ENCODE results near the gene USP34. TPM values are rescaled to one million over a fixed set of nuclear protein-coding genes. Genes with fewer than 3 reads are reported as not detected.
"Not testable (repeated sequence)": the region's sequence is repeated elsewhere in the genome, so short reads cannot be mapped to it uniquely, and the experiment has no call there.

The USP34 gene
- total RNA-seq, 1 experiment from 2014 or later: 35.4 TPM

DNA sequence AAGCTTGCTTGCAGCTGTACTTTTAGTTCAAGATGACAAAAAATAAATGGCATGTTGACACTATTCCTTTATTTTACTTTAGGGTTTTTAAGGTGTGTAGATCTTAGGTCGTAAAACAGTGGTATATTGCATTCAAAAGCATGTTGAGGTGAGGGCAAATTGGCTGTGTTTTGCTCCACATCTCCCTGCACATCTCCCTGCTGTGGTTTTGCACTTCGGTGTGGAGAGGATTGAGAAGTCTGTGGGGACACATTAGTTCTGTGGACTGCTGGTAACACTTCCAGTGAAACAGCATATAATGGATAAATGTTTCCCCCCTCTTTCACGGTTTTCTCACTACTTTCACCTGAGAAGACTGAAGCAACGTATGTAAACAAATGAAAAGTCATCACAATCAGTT, 283.8 kb downstream of the USP34 start:
- no peak for DNase-seq (ENCODE audit: low spot score)

DNA sequence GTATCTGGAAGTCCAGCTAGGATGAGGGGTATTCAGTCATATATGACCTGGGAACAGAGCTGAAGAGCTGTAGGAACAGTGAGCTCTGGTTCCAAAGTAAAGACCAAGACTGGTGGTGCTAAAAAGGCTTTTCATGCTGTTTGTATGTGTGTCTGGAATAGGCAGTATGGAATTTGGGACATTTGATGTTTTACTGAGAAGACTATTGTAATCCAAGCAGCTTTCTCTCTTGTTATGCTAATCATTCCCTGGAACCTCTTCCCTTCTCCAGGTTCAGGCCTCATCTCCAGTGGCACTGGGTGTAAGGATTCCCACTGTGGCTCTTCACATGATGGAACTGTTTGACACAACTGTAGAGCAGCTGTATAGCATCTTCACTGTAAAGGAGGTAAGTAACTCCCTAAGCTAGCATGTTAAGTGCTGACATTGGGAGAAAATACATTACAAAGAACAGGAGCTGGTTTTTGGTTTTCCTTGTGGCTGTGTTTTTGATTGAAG, 285.6 kb downstream of the USP34 start:
- no peak for DNase-seq (ENCODE audit: low spot score)

DNA sequence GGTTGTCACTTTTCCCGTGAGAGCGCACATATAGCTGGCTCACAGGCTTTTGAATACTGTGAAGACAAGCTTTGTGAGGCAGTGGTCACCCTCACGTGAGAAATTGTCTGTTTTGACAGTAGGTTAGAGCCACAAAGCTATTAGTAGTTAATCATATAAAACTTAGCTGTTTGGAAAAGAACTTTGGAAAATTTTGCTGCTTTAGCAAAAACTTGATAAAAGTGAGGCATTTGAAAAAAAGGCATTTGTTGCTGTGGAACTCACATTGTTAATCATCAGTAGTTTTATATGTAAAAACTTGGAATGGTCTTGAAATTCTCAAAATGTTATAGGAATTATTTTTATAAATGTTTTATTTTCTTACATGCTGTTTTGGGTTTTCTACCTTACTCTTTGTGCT, 286.6 kb downstream of the USP34 start:
- DNase-seq (ENCODE audit: low spot score): no peak

DNA sequence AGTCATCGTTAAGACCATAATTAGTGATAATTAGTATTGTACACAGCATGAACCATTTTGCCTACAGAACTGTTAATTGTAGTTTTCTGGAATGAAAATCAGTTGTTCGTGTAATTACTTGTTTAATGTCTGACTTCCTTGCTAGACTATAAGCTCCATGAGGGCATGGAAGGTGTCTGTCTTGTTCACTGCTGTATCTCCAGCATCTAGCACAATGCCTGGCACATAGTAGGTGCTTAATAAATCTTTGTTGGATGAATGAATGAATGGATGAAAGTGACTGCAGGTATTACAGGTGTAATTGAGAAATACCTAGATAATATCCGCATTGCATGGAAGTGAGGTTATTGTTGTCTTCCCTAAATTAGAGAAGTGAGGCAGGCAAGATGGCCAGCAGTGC, 287.1 kb downstream of the USP34 start:
- no peak for DNase-seq (ENCODE audit: low spot score)

DNA sequence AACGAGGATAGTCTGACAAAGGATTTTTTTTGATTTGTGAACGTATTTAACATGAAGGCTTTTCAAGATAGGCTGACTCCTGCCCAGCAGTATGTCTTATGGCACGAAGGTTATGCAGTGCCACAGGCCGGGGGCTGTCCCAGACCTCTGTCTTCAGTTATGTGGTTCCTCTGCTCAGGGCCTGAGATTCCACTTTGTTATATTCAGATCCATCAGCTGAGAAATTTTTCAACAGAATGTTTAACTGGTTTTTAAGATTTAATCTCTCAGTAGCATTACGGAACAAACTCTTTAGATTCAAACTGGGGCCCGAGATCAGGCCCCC, 288.9 kb downstream of the USP34 start:
- no peak for DNase-seq (ENCODE audit: low spot score)

DNA sequence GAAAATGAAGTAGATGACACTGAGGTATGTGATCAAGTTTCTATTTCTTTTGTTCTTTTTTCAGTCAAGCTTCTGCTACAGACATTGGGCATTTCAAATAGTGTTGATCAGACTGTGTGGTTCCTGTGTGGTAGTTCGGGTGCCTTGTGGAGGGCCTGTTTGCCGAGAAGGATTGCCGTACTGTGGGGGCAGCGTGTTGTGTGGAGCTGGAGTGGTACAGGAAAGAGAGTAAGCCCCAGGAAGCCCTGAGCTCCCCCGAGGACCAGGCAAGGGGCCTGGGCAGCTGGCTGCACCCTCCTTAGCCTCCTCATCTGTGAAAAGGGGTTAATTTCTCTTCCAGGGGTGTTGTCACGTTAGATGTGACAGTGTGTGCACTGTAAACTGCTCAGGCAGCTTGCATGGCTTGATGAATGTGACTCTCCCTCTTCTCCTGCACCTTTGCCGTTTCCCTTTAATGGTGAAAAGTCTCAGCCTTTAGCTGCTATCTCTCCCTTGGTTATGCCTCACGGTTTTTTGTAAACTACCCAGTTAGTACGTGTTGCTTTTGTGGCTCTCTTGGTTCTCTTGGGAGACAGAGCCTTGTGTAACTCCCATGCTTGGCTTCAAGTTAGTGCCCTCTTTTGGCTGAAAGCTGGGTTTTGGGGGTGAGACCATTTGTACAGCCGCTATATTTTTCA, 289.4 kb downstream of the USP34 start:
- DNase-seq (ENCODE audit: low spot score): no peak

DNA sequence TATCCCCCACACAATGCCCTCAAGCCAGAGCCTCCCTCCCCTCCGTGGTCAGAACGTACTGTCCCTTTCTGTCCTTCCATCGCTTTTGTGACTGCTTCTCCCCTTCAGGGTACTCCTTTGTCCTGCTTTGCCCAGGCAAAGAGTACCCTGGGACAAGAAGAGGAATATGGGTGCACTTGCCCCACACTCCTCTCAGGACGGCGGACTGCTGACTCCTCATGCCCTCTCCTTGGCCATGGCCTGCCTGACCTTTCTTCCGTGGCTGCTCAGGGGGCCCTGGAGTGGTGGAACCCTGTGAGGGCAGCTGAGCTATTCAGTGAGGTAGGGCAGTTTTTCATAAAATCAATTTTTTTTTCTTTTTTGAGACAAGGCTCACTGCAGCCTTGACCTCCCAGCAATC, 290.2 kb downstream of the USP34 start:
- DNase-seq (ENCODE audit: low spot score): no peak

DNA sequence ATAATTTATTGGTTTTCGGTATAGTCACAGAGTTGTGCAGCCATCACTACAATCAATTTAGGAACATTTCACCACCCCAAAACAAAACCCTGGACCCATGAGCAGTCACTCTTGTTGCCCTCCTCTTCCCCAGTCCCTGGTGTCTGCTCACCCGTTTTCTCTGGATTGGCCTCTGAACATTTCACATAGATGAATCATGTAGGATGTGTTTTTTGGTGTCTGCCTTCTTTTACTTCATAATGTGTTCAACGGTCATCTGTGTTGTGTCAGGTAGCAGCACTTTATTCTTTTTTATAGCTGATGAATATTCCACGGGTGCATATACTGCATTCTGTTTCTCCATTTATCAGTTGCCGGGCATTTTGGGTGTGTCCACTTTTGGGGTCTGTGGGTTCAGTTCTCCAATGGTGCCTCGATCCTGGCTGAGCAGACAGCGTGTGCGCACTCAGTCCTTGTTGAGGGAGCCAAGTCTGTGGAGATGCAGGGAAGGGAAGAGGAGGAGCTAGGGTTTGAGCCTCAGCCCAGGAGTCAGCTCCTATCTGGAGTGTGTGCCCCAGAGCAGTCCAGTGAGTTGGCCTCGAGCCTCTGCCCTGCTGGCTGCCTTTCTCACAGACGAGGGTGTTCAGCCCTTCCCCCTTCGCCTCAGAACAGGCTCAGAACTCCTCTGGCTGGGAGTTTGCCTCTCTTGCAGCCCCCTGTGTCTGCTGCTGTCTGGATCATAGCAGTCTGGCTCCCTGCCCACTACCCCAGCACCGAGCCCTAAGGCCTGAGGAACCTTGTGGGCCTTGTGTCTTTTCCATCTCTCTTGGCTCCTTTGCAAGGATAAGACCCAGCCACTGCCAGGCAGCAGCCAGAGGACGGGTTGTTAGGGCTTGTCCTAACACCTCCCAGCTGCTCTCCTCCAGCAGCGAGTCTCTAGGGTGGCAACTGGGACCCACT, 290.9 kb downstream of the USP34 start:
- DNase-seq (ENCODE audit: low spot score): no peak

DNA sequence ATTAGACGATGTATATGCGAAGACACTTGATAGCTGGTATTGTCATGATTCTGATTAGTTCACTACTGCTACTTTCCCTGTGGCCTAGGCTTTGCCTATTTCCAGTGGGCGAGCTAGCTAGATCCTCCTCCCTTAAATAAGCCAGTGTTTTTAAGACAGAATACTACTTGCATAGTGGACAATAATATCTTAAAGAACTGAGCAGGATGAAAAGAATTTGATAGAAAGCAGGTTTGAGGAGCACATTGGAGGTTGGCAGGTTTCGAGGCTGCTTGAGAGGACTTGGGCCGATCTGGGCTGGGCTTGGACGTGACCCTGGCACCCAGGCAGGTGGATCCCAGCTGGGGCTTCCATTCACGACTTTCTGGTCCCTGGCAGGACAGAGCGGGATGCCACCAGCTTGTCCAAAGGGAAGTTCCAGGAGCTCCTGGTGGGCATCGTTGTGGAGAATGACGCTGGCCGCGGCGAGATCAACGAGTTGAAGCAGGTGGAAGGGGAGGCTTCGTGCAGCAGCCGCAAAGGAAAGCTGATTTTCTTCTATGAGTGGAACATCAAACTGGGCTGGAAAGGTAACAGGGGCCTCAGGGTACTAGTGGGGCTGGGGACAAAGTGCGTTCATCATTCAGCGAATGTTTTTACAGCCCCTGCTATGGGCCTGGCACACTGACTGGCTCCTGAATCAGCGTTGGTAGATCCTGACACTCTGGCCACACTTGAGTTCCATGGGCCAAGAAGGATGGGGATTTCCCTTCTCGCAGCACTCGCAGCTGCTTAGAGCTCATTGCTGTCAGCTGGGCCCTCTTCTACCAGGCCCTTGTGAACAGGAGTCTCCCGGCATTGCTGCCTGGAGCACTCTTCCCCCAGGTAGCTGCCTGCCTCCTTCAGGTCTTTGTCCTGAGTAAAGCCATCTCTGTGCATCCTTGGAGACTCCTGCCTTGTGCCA, 292.0 kb downstream of the USP34 start:
- no peak for DNase-seq (ENCODE audit: low spot score)

DNA sequence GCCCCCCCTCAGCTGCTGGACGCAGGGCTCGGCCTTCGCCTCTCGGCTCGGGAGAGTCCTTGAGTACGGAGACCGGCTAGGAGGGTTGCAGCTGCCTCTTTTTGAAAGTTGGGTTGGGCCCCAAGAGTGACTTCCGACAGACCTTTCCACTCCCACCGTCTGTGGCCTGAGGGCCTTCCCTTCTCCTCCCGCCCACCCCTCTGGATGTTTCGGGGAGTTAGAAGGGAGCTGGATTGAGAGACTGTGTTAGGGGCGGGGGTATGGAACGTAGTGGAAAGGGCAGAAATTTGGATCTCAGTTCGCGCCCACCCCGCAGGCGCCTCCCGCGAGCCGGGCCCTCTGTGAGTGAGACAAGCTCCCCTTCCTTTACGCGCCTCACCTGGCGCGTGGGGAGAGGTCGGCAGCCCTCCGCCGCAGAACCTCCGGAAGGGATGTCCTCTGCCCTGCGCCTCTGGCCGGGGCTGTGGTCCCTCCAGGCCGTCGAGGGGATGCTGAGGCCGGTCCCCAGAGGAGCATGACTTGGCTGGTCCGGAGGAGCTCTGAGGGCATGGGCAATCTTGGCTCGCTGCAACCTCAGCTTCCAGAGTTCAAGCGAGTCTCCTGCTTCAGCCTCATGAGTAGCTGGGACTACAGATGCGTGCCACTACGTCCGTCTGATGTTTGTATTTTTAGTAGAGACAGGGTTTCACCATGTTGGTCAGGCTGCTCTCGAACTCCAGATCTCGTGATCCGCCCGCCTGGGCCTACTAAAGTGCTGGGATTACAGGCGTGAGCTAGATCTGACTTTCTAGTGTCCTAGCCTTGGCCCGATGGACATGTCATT, 292.9 kb downstream of the USP34 start:
- DNase-seq (ENCODE audit: low spot score): peak; percentile 34

DNA sequence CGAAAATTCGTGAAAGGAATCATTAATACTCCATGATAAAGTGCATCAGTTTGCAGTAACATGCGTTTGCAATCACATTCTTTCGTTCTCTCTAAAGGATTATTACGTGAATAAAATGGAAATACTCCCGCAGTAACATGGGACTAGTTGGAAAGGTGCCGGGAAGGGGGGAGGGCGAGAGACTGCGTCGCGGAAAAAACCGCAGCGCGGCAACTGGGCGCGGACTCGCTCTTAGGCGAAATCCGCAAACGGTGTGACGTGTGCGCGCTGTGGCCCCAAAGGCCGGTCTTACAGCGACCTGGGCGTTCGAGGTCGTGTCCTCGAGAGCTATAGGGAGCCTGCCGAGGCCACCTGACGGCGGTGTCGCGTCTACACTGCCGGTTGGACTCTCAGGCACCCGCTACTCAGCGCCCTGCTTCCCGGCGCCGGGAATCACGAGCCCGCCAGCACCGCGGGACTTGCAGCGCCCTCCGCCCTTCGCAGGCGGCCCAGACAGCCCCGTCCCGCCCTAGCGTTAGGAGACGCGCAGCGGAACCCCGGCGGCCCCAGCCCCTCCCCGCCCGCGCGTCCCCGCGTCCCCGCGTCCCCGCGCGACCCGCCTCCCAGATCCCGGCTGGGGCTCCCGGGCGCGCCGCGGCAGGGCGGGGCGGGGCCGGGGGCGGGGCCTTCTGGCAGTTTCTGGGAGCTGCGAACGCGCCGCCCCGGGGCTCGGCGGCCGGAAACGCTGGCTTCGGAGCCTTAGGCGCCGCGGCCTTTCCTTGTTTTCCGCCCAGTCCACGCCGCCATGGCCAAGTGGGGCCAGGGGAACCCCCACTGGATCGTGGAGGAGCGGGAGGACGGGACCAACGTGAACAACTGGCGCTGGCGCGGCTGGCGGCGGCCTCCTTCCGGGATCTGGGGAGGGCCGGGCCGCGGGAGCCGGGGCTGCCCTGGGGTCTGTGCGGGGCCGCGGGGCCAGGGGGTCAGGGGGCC, 293.8 kb downstream of the USP34 start:
- DNase-seq (ENCODE audit: low spot score): peak; percentile 94

DNA sequence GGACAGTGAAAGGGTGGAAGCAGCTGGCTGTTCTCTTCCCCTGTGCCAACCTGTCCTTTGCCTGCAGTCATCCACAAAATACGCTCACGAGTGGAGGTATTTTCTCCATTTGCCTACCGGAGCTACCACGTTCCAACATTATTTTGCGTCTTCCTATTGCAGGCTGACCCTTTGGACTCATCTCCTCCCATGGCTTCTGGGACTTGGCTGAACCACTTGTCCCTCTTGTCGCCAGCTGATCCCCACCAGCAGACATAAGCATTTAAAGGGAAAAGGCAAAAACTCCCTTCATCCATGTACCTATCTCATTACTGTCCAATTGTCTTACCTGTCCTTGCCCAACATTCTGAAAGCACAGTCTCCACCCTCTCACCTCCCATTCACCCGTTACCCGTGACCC, 295.9 kb downstream of the USP34 start:
- no peak for DNase-seq (ENCODE audit: low spot score)

DNA sequence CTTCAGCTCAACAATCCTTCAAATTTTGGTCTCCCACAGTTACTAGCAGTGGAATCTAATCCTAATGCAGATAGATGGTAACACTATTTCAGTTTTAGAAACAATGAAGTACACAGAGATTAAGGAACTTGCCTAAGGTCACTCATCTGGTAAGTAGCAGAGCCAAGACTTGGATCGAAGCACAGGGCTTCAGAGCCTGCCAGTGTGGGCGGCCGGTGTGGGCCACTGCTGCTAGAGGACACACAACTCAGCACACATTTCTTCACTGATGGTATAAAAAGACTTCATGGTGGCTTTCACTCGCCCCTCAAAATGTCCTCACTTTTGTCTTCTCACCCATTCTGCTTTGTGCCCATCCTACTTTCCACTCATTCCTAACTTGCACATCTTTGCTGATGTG, 297.8 kb downstream of the USP34 start:
- no peak for DNase-seq (ENCODE audit: low spot score)

DNA sequence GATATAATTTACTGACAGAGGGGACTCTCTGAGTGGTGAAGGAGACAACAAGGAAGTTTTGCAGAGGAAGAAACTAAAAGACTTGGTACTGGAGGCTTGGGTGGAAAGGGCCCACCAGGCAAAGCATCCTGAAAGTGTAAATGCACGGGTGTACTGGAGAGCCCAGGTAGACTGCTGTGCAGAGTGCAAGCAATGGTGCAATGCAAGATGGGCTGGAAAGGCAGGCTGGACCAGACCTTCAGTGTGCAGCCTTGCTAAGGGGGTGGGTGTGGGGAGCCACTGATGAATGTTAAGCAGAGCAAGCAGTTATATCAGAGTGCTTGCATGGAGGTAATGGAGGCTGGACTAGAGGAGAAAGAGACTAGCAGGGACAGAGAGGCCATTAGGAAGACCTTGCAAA, 298.2 kb downstream of the USP34 start:
- DNase-seq (ENCODE audit: low spot score): no peak

DNA sequence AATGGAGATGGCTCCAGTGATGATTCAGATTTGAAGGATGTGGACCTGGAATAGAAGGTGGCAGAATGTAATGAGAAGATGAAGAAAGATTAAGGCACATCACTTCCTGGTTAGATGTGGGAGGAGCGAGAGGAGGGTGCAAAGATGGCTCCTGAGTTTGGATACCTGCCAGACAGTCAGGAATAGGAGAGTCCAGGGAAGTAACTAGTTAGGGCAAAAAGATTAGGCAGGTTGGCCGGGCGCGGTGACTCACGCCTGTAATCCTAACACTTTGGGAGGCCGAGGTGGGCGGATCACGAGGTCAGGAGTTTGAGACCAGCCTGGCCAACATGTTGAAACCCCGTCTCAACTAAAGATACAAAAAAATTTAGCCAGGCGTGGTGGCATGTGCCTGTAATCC, 303.3 kb downstream of the USP34 start:
- DNase-seq (ENCODE audit: low spot score): peak; percentile 79

DNA sequence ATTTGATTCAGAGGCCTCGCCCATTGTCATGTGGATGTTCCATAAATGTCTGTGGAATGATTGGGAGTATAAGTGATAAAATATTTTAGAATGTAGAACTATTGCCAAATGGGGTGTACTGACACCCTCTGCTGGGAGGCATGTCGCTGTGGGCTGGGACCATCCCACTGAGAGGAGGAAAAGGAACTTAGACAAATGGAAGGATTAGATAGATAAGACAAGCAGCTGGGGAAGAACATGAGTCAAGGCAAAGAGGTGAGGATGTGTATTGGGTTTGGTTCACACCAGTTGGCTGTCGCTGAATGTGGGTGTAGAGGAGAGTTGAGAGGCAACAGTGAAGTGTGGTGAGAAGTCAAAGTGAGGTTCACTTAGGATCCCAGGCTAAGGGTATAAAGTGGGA, 304.9 kb downstream of the USP34 start:
- no peak for DNase-seq (ENCODE audit: low spot score)

DNA sequence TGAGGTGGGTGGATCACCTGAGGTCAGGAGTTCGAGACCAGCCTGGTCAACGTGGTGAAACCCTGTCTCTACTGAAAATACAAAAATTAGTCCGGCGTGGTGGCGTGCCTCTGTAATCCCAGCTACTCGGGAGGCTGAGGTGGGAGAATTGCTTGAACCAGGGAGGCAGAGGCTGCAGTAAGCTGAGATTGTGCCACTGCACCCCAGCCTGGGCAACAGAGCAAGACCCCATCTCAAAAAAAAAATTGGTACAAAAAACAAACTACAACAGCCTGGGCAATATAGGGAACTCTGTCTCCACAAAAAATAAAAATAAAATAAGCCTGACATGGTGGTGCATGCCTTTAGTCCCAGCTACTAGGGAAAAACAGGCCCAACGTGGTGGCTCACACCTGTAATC, 305.8 kb downstream of the USP34 start:
- not testable (repeated sequence) for DNase-seq (ENCODE audit: low spot score)

DNA sequence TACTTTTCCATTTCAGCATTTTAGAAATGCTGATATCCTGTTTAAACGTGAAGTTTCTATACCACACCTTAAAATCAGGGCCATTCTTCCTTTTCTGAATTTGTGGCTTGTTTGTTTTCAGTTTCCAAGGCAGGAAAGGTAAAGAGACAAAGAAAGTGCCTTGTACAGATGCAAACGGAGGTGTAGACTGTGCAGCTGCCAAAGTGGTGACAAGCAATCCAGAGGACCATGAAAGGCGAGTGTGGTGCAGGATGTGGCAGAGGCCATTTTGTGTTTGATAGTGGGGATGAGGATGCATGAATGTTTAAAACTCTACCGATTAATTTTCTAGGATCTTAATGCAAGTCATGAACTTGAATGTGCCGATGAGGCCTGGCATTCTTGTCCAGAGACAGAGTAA, 308.2 kb downstream of the USP34 start:
- DNase-seq (ENCODE audit: low spot score): no peak

DNA sequence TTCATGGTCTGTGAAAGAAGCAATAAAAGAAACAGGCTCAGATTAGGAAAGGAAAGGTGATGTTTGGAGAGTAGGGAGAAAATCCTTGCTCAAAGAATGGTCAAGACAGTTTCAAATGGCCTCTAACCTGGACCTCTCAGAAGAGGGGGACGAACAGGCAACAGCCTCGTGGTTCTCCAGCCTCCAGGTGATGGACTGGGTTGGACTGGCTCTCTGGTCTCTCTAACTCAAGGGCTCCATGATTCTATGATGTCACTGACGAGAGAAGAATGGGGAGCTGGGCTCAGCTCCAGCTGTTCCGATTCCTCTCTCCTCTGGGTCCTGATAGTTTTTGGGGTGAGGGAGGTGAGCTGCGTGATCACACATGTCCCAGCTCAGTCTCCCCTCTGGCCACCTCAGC, 309.0 kb downstream of the USP34 start, which contains the start of gene C2orf74:
TSS of gene C2orf74 (plus strand) at position 301 of the 400 bp plus-strand sequence. CDS start 327 bp downstream, outside the sequence.
- DNase-seq (ENCODE audit: low spot score): no peak
